ENCODE results near the gene ABTB2.

Gene ABTB2

GRCh38 chr11:34209809-34210208 lies 148.0 kb downstream of the ABTB2 start:
- no peak for DNase-seq (ENCODE audit: low read depth in 2 of 2)

GRCh38 chr11:34208266-34209135 lies 149.3 kb downstream of the ABTB2 start:
- DNase-seq (ENCODE audit: low read depth in 2 of 2), result no peak

GRCh38 chr11:34207487-34208180 lies 150.2 kb downstream of the ABTB2 start:
- no peak for DNase-seq (ENCODE audit: low read depth in 2 of 2)

- no peak for DNase-seq (ENCODE audit: low read depth in 2 of 2)
These were observed 151.2 kb downstream of the ABTB2 start for GRCh38 chr11:34206407-34207300.

- no peak for DNase-seq (ENCODE audit: low read depth in 2 of 2)
These were observed 152.3 kb downstream of the ABTB2 start for GRCh38 chr11:34205326-34206035.

GRCh38 chr11:34204396-34205279 lies 153.2 kb downstream of the ABTB2 start:
- DNase-seq (ENCODE audit: low read depth in 2 of 2), result no peak

- DNase-seq (ENCODE audit: low read depth in 2 of 2), result no peak
These were observed 154.4 kb downstream of the ABTB2 start for GRCh38 chr11:34203377-34203871.

GRCh38 chr11:34201129-34201528 lies 156.7 kb downstream of the ABTB2 start:
- DNase-seq (ENCODE audit: low read depth in 2 of 2), result no peak

GRCh38 chr11:34199525-34199924 lies 158.3 kb downstream of the ABTB2 start:
- no peak for DNase-seq (ENCODE audit: low read depth in 2 of 2)

- DNase-seq (ENCODE audit: low read depth in 2 of 2), result no peak
These were observed 159.3 kb downstream of the ABTB2 start for GRCh38 chr11:34198523-34198922.

- DNase-seq (ENCODE audit: low read depth in 2 of 2), result no peak
These were observed 160.6 kb downstream of the ABTB2 start for GRCh38 chr11:34197256-34197655.

GRCh38 chr11:34194576-34195335 lies 163.1 kb downstream of the ABTB2 start:
- no peak for DNase-seq (ENCODE audit: low read depth in 2 of 2)

- DNase-seq (ENCODE audit: low read depth in 2 of 2), result no peak
These were observed 165.1 kb downstream of the ABTB2 start for GRCh38 chr11:34192481-34193401.

GRCh38 chr11:34191578-34191977 lies 166.2 kb downstream of the ABTB2 start:
- DNase-seq (ENCODE audit: low read depth in 2 of 2), result no peak

- no peak for DNase-seq (ENCODE audit: low read depth in 2 of 2)
These were observed 167.3 kb downstream of the ABTB2 start for GRCh38 chr11:34190192-34191139.

- no peak for DNase-seq (ENCODE audit: low read depth in 2 of 2)
These were observed 168.6 kb downstream of the ABTB2 start for GRCh38 chr11:34189191-34189590.

GRCh38 chr11:34188181-34188580 lies 169.6 kb downstream of the ABTB2 start:
- DNase-seq (ENCODE audit: low read depth in 2 of 2), result no peak

Data from stimulated activated CD4-positive, alpha-beta T cell treated with anti-CD3 and anti-CD28 coated beads, Interleukin-1b, Interleukin-23, amount 100 ng/mL, for 4 hours (primary cell).